CD4-positive, CD25-positive, alpha-beta regulatory T cell (primary cell): ENCODE data around the gene CALHM6. TPM values are rescaled to one million over a fixed set of nuclear protein-coding genes. Genes with fewer than 3 reads are reported as not detected.

Experiments used
- ATAC-seq, 2 donors: fragments of 150-1000 bp; cut with Tn5 transposase; one replicate each; pipeline ENCODE4 v1.10.0; 2021; ENCODE audit warnings: low read depth in 2 of 2, moderate number of reproducible peaks in 2 of 2, moderate library complexity in 1 of 2
- DNase-seq, 3 donors: peaks; one replicate each; pipeline versions ENCODE4 v3.0.0 to v3.0.0-alpha.2; 2012 to 2022; ENCODE audit warnings: mixed read lengths in 1 of 3
- H3K27ac ChIP-seq: one replicate; pipeline ENCODE4 v1.7.0; 2013; ENCODE audit warnings: mild to moderate bottlenecking, low read length; ENCODE audit not compliant: insufficient read depth, poor library complexity, severe bottlenecking
- H3K27me3 ChIP-seq: one replicate; pipeline ENCODE4 v1.7.0; 2013; ENCODE audit warnings: low read length; ENCODE audit not compliant: control insufficient read depth, insufficient read depth
- H3K36me3 ChIP-seq: one replicate; pipeline ENCODE4 v1.7.0; 2013; ENCODE audit warnings: mild to moderate bottlenecking, low read length, moderate library complexity; ENCODE audit not compliant: control insufficient read depth, insufficient read depth
- H3K4me1 ChIP-seq: 2 replicates; pipeline ENCODE4 v1.7.0; 2013; ENCODE audit warnings: mild to moderate bottlenecking, low read length; ENCODE audit not compliant: insufficient read depth, control insufficient read depth, poor library complexity, severe bottlenecking
- H3K4me3 ChIP-seq: one replicate; pipeline ENCODE4 v1.7.0; 2013; ENCODE audit warnings: low read depth, mild to moderate bottlenecking, low read length, moderate library complexity
- H3K9me3 ChIP-seq, 2 experiments: 1 replicate in 1 of 2; 2 replicates in 1 of 2; pipeline ENCODE4 v1.7.0; 2013; ENCODE audit warnings: low read length in 2 of 2, mild to moderate bottlenecking in 1 of 2, moderate library complexity in 1 of 2; ENCODE audit not compliant: control insufficient read depth in 2 of 2
- H3K27ac Mint-ChIP-seq, 3 donors: one replicate each; pipeline ENCODE4 v1.8.0; 2020 to 2022; ENCODE audit warnings: mild to moderate bottlenecking in 3 of 3, mixed read lengths in 3 of 3, moderate library complexity in 2 of 3
- H3K27me3 Mint-ChIP-seq: one replicate; pipeline ENCODE4 v1.8.0; 2022; ENCODE audit warnings: mild to moderate bottlenecking, mixed read lengths
- H3K36me3 Mint-ChIP-seq: one replicate; pipeline ENCODE4 v1.8.0; 2020; ENCODE audit warnings: mixed read lengths
- H3K4me1 Mint-ChIP-seq, 4 donors: one replicate each; pipeline ENCODE4 v1.8.0; 2020 to 2022; ENCODE audit warnings: mixed read lengths in 4 of 4, mild to moderate bottlenecking in 1 of 4
- H3K4me3 Mint-ChIP-seq, 4 donors: one replicate each; pipeline ENCODE4 v1.8.0; 2020 to 2022; ENCODE audit warnings: mild to moderate bottlenecking in 4 of 4, mixed read lengths in 4 of 4, moderate library complexity in 3 of 4
- H3K9me3 Mint-ChIP-seq, 7 donors: one replicate each; pipeline ENCODE4 v1.8.0; 2020 to 2022; ENCODE audit warnings: mixed read lengths in 7 of 7, mild to moderate bottlenecking in 3 of 7, moderate library complexity in 2 of 7
- polyA plus RNA-seq, 4 donors: library from polyadenylated mRNA; unstranded; fragments of 300-500 nt; fragmentation: Illumina TruSeq; gene quantifications; one replicate each; pipeline ENCODE4 v1.2.3, GENCODE V29; 2021
- total RNA-seq: library from RNA; stranded (reverse); gene quantifications from one replicate; pipeline ENCODE4 v1.2.3, GENCODE V29; 2022

CALHM6 gene
- total and polyA plus RNA-seq, 5 donors from 2014 or later: 2.1 to 9.4 (median 3.4) TPM

DNA sequence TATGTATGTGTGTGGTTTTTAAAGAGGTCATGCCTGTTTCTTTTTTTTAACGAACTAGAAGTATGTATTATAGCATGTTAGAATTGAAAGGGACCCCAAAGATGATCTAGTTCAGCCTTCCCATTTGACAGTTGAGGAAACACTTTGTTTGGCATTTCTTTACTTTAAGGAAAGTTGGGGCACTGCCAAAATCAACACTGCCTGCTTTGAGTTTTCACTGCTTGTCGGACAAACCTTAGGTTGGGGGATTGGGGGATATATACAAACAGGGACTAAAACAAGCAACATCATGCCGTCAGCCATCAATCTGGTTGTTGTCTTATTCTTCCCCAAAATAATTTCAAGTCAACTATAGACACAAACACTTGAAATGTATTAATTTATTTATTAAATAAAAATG, 14.1 kb upstream of the CALHM6 start:
- Histone ChIP-seq H3K27ac (no peak overlapping the region), H3K36me3 (no peaks in the 10 kb centered on the region), H3K27me3 (peaks cover 13% of the 10 kb centered on the region), H3K9me3 (no peaks in the 10 kb centered on the region), H3K4me1 (no peaks in the 10 kb centered on the region), H3K4me3 (no peak overlapping the region)
- Mint-ChIP-seq H3K27me3 (no peaks in the 10 kb centered on the region), H3K4me1 (peaks cover 0 to 4% (median 1%) of the 10 kb centered on the region in 4 donors), H3K4me3 (no peak overlapping the region), H3K36me3 (no peaks in the 10 kb centered on the region), H3K9me3 (peaks cover 0 to 2% (median 0%) of the 10 kb centered on the region in 7 donors), H3K27ac (no peak overlapping the region)
- DNase-seq: no peak
- no peak for ATAC-seq

DNA sequence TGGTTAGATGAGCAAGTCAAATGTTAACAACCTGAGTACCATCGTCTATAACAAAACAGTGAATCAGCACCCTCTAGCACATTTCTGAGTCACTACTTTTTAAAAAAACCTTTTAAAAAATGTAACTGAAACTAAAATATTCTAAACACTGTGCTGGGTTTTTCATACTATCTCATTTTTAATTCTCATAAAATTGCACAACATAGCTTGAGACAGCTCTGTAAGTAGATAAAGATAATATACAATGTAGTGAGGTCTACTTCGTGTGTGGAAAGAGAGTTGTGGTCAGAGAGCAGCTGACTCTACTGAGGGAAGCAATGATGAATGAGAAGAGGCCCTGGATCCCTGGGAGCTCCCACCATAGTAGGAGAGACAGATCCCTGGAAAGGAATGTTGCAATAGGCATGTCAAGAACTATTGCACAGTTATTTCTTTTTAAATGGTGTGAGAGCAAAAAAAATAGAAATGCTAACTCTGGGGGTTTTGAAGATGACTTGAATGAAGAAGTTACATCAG, 13.6 kb upstream of the CALHM6 start:
- Mint-ChIP-seq H3K4me1 (peaks cover 0 to 4% (median 1%) of the 10 kb centered on the region in 4 donors), H3K27me3 (no peaks in the 10 kb centered on the region), H3K4me3 (no peak overlapping the region), H3K36me3 (no peaks in the 10 kb centered on the region), H3K27ac (no peak overlapping the region), H3K9me3 (peaks cover 0 to 2% (median 0%) of the 10 kb centered on the region in 7 donors)
- ATAC-seq (no peak), DNase-seq (no peak)
- Histone ChIP-seq H3K4me3 (no peak overlapping the region), H3K27me3 (peaks cover 13% of the 10 kb centered on the region), H3K4me1 (no peaks in the 10 kb centered on the region), H3K27ac (no peak overlapping the region), H3K9me3 (no peaks in the 10 kb centered on the region), H3K36me3 (no peaks in the 10 kb centered on the region)

DNA sequence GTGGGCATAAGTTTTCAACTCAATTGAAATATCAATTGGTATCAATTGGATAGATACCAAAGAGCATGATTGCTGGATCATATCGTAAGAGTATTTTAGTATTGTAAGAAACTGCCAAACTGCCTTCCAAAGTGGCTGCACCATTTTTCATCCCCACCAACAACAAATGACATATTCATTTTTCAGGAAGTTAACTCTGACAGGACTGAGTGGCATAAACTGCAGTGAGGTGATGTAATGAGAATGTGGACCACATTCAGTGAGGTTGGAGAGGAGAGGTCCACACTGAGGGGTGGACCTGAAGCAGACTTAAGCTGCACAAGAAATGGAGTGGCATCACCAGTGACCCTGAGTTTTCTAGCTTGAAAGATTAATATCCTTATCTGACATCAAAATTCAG, 11.6 kb upstream of the CALHM6 start:
- Mint-ChIP-seq H3K27me3 (peaks cover 6% of the 10 kb centered on the region), H3K36me3 (no peaks in the 10 kb centered on the region), H3K4me3 (no peak overlapping the region), H3K9me3 (peaks cover 0 to 2% (median 0%) of the 10 kb centered on the region in 7 donors), H3K4me1 (peaks cover 0 to 4% (median 1%) of the 10 kb centered on the region in 4 donors), H3K27ac (no peak overlapping the region)
- H3K27me3 ChIP-seq: peaks cover 11% of the 10 kb centered on the region
- no peak overlapping the region for H3K27ac ChIP-seq
- no peaks in the 10 kb centered on the region for H3K36me3 ChIP-seq
- DNase-seq: no peak
- no peaks in the 10 kb centered on the region for H3K9me3 ChIP-seq
- no peak overlapping the region for H3K4me3 ChIP-seq
- ATAC-seq: no peak
- no peaks in the 10 kb centered on the region for H3K4me1 ChIP-seq

GRCh38 chr6:116450185-116450710, 10.9 kb upstream of the CALHM6 start:
- peaks cover 0 to 4% (median 1%) of the 10 kb centered on the region in 4 donors for H3K4me1 Mint-ChIP-seq
- no peak overlapping the region for H3K4me3 ChIP-seq
- H3K4me1 ChIP-seq: no peaks in the 10 kb centered on the region
- no peaks in the 10 kb centered on the region for H3K9me3 ChIP-seq
- H3K27ac ChIP-seq: no peak overlapping the region
- no peaks in the 10 kb centered on the region for H3K36me3 ChIP-seq
- H3K36me3 Mint-ChIP-seq: no peaks in the 10 kb centered on the region
- DNase-seq (no peak), ATAC-seq (no peak)
- H3K9me3 Mint-ChIP-seq: peaks cover 0 to 1% (median 0%) of the 10 kb centered on the region in 7 donors
- peaks cover 10% of the 10 kb centered on the region for H3K27me3 ChIP-seq
- H3K4me3 Mint-ChIP-seq: no peak overlapping the region
- H3K27me3 Mint-ChIP-seq: peaks cover 6% of the 10 kb centered on the region
- H3K27ac Mint-ChIP-seq: no peak overlapping the region

DNA sequence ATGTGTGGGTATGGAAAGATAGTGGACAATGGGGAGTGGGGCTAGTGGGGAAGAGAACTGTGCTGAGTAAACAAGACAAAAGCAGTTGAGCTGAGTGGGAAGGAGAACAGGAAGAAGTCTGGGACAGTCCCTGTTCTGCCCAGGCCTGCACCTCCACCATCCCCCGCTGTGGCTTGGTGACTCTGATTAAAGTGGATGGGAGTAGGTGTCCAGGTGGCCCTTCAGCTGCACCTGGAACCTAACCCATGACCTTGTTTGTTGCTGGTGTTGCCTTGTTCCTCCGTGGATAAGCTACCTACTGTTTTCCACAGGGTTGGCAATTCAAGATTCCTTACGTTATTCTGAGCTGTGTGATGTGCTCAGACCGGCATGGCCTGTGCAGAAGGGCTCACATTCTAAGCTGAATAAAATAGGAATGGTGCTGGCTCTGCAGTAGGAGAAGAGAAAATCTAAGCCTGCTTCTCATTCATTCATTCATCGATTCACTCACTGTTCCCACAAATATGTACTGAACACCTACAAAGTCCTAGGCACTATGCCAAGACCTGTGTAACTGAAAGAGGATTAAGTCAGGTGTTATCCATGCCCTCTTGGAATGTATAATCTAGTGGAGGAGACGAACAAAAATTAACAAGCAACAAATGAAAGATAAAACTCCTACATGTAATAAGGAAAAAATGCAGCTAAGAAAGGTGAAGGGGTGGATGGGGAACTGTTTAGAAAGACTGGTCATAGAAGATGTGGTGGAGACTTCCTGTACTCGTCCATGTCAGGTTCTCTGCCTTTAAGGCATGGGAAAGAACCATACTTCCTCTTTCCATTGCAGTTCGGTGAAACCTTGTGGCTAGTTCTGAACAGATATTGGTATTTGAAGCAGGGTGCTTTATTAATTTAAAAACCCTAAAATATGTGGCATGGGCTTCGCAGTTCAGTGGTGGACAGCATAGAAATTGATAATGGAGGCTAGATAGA, 10.1 kb upstream of the CALHM6 start:
- ATAC-seq: no peak
- Mint-ChIP-seq H3K4me1 (peaks cover 0 to 4% (median 1%) of the 10 kb centered on the region in 4 donors), H3K9me3 (peaks cover 0 to 4% (median 0%) of the 10 kb centered on the region in 7 donors), H3K36me3 (no peaks in the 10 kb centered on the region), H3K27me3 (peaks cover 6% of the 10 kb centered on the region), H3K4me3 (no peak overlapping the region), H3K27ac (no peak overlapping the region)
- H3K4me3 ChIP-seq: no peak overlapping the region
- DNase-seq: no peak
- no peaks in the 10 kb centered on the region for H3K9me3 ChIP-seq
- no peak overlapping the region for H3K27ac ChIP-seq
- H3K4me1 ChIP-seq: no peaks in the 10 kb centered on the region
- no peaks in the 10 kb centered on the region for H3K36me3 ChIP-seq
- peaks cover 14% of the 10 kb centered on the region for H3K27me3 ChIP-seq

GRCh38 chr6:116451916-116452315, 9.3 kb upstream of the CALHM6 start:
- Histone ChIP-seq H3K9me3 (no peaks in the 10 kb centered on the region), H3K4me1 (no peaks in the 10 kb centered on the region), H3K27me3 (peaks cover 14% of the 10 kb centered on the region), H3K27ac (no peak overlapping the region), H3K36me3 (no peaks in the 10 kb centered on the region), H3K4me3 (no peak overlapping the region)
- Mint-ChIP-seq H3K27ac (no peak overlapping the region), H3K36me3 (no peaks in the 10 kb centered on the region), H3K4me3 (no peak overlapping the region), H3K9me3 (peaks cover 0 to 4% (median 0%) of the 10 kb centered on the region in 7 donors), H3K4me1 (peaks cover 0 to 4% (median 1%) of the 10 kb centered on the region in 4 donors), H3K27me3 (peaks cover 6% of the 10 kb centered on the region)
- no peak for DNase-seq
- no peak for ATAC-seq

DNA sequence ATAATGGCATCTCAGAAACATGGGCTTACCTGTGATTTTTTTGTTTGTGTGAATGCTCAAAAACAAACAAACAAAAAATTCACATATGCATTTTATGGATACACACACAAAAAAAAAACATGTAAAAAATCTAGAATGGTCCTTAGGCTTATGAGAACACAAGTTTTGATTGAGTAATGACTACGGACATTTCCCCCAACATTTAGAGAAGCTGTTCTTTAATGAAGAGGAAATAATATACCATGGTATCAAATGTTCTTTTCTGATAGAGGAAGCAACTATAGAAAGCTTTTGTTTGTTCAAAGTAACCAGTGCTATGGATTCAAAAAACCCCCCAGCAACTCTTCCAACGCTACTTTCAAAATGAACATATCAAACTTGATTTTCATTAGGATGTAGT, 8.6 kb upstream of the CALHM6 start:
- Histone ChIP-seq H3K4me1 (no peaks in the 10 kb centered on the region), H3K9me3 (no peaks in the 10 kb centered on the region), H3K27ac (no peak overlapping the region), H3K27me3 (peaks cover 14% of the 10 kb centered on the region), H3K36me3 (no peaks in the 10 kb centered on the region), H3K4me3 (no peak overlapping the region)
- H3K27me3 Mint-ChIP-seq: peaks cover 6% of the 10 kb centered on the region
- no peak overlapping the region for H3K27ac Mint-ChIP-seq
- H3K4me1 Mint-ChIP-seq: peaks cover 0 to 4% (median 1%) of the 10 kb centered on the region in 4 donors
- no peak for DNase-seq
- no peaks in the 10 kb centered on the region for H3K36me3 Mint-ChIP-seq
- H3K4me3 Mint-ChIP-seq: no peak overlapping the region
- no peak for ATAC-seq
- peaks cover 0 to 4% (median 0%) of the 10 kb centered on the region in 7 donors for H3K9me3 Mint-ChIP-seq
